Measurements from ENCODE around the gene INHBA.

Gene INHBA

GRCh38 chr7:41708581-41709358 lies 5.9 kb upstream of the INHBA start:
- no peak overlapping the region for H3K27ac ChIP-seq
- no peaks in the 10 kb centered on the region for H3K36me3 ChIP-seq (ENCODE audit: insufficient read depth)
- no peak overlapping the region for H3K9ac ChIP-seq
- peaks cover 18% of the 10 kb centered on the region for H3K4me1 ChIP-seq (ENCODE audit: low read depth, poor library complexity, severe bottlenecking)
- H3K4me3 ChIP-seq (IDR thresholded peaks at IDR 0.05; ENCODE audit: insufficient read depth, low read depth, low read length), result no peak overlapping the region
- H3K4me2 ChIP-seq, result no peak overlapping the region
- H3K27me3 ChIP-seq (ENCODE audit: insufficient read depth, low read depth), result no peaks in the 10 kb centered on the region
- H3K79me2 ChIP-seq (ENCODE audit: insufficient read depth, low read depth), result no peaks in the 10 kb centered on the region
- no peak overlapping the region for H2AFZ ChIP-seq (ENCODE audit: low read depth)
- no peak for TF ChIP-seq CTCF (conservative IDR thresholded peaks at IDR 0.05; ENCODE audit: low read depth, low read length)
- no peaks in the 10 kb centered on the region for H4K20me1 ChIP-seq (ENCODE audit: insufficient read depth)

- Histone ChIP-seq H2AFZ (ENCODE audit: low read depth) (peak overlapping the region; percentile 98), H3K79me2 (ENCODE audit: insufficient read depth, low read depth) (no peaks in the 10 kb centered on the region), H3K27ac (no peak overlapping the region), H3K9ac (no peak overlapping the region), H3K4me3 (IDR thresholded peaks at IDR 0.05; ENCODE audit: insufficient read depth, low read depth, low read length) (peak overlapping the region; percentile 18), H3K4me1 (ENCODE audit: low read depth, poor library complexity, severe bottlenecking) (peaks cover 18% of the 10 kb centered on the region), H4K20me1 (ENCODE audit: insufficient read depth) (no peaks in the 10 kb centered on the region), H3K27me3 (ENCODE audit: insufficient read depth, low read depth) (no peaks in the 10 kb centered on the region), H3K36me3 (ENCODE audit: insufficient read depth) (no peaks in the 10 kb centered on the region), H3K4me2 (peak overlapping the region; percentile 83)
- TF ChIP-seq CTCF (conservative IDR thresholded peaks at IDR 0.05; ENCODE audit: low read depth, low read length), result no peak
Observed at GRCh38 chr7:41706228-41706930, 3.5 kb upstream of the INHBA start.

- peak; percentile 83 for TF ChIP-seq CTCF (conservative IDR thresholded peaks at IDR 0.05; ENCODE audit: low read depth, low read length)
- peak overlapping the region; percentile 49 for H3K4me3 ChIP-seq (IDR thresholded peaks at IDR 0.05; ENCODE audit: insufficient read depth, low read depth, low read length)
- peaks cover 18% of the 10 kb centered on the region for H3K4me1 ChIP-seq (ENCODE audit: low read depth, poor library complexity, severe bottlenecking)
- no peaks in the 10 kb centered on the region for H4K20me1 ChIP-seq (ENCODE audit: insufficient read depth)
- peak overlapping the region; percentile 90 for H3K4me2 ChIP-seq
- no peaks in the 10 kb centered on the region for H3K27me3 ChIP-seq (ENCODE audit: insufficient read depth, low read depth)
- H3K79me2 ChIP-seq (ENCODE audit: insufficient read depth, low read depth), result no peaks in the 10 kb centered on the region
- H2AFZ ChIP-seq (ENCODE audit: low read depth), result peak overlapping the region; percentile 98
- H3K9ac ChIP-seq, result peak overlapping the region; percentile 70
- peak overlapping the region; percentile 72 for H3K27ac ChIP-seq
- no peaks in the 10 kb centered on the region for H3K36me3 ChIP-seq (ENCODE audit: insufficient read depth)
Observed at GRCh38 chr7:41705109-41705901, 2.4 kb upstream of the INHBA start.

GRCh38 chr7:41701068-41701941 lies 1.6 kb downstream of the INHBA start:
- H3K4me2 ChIP-seq, result no peak overlapping the region
- H2AFZ ChIP-seq (ENCODE audit: low read depth), result no peak overlapping the region
- no peaks in the 10 kb centered on the region for H3K36me3 ChIP-seq (ENCODE audit: insufficient read depth)
- H4K20me1 ChIP-seq (ENCODE audit: insufficient read depth), result no peaks in the 10 kb centered on the region
- no peaks in the 10 kb centered on the region for H3K27me3 ChIP-seq (ENCODE audit: insufficient read depth, low read depth)
- no peaks in the 10 kb centered on the region for H3K79me2 ChIP-seq (ENCODE audit: insufficient read depth, low read depth)
- peaks cover 13% of the 10 kb centered on the region for H3K4me1 ChIP-seq (ENCODE audit: low read depth, poor library complexity, severe bottlenecking)
- H3K4me3 ChIP-seq (IDR thresholded peaks at IDR 0.05; ENCODE audit: insufficient read depth, low read depth, low read length), result no peak overlapping the region
- H3K27ac ChIP-seq, result no peak overlapping the region
- TF ChIP-seq CTCF (conservative IDR thresholded peaks at IDR 0.05; ENCODE audit: low read depth, low read length), result no peak
- H3K9ac ChIP-seq, result no peak overlapping the region
